H54 (cell line): ENCODE results near the gene TOMM22.

ENCODE experiments used
- DNase-seq: peaks from one replicate; pipeline ENCODE4 v3.0.0; 2011; ENCODE audit warnings: low spot score, mixed read lengths; ENCODE audit not compliant: insufficient read length
- FAIRE-seq: peaks from 3 replicates; lab custom pipeline; 2011; peaks lifted over from hg19 to GRCh38; lab: Jason Lieb, UNC
- POLR2A ChIP-seq: IDR thresholded peaks from 2 replicates; pipeline ENCODE4 v1.6.1; 2011; ENCODE audit warnings: low read depth, mild to moderate bottlenecking, low read length

TOMM22 gene

DNA sequence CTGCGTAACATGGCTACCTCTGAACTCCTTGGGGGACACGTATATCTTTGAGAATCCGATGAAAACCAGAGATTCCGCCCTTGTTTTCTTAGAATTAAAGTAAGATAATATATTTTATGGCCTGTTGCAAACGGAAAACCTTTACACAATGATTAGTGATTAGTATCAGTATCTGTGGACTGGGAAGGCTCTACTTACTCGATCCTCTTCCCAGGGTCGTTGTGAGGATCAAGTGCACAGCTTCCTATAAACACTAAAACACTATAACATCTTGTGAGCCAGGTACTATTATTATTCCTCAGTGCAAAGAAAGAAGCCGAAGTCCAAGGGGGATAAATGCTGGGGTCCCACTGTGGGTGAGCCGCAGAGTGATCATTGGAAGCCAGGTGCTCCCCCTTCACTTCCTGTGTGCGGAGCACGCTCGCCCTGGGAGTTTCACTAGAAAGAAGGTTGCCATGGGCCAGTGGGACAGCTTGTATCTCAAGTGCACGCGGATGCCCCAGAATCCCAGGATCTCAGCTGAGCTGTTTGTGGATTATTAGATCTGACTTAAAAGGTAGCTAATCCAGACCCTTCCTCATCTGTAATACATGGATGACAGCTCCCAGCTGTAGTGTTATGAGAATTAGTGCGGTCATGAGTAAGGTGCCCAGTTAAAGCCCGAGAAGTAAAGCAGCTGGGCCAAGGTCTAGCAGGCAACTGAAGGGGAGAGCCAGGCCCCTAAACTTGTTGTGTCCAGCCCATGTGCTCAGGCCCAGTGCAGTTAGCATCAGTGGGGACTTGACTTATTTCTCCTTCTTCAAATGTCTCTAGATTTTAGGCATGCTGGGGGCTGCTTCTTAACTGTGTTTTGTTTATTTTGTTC is 24.5 kb upstream of the TOMM22 start:
- FAIRE-seq (no peak), DNase-seq (no peak)
- TF ChIP-seq POLR2A: no peak

DNA sequence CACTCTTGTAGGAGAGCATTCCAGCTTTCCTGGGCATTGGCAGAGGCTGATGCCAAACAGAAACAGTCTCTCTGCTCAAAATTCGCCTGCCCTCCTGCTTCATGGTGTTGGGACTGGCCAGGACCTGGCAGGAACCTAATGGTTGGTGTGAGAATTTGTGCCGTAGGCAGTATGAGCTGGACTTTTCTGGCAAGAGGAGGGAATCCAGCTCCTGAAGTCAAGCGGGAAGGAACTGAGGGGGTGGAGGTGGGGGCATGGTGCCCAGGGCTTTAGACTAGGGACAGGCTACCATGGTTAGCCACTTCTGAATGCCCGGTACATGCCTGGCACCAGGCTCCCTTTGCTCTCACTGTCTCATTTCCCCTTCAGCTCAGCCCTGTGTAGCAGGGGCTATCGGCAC is 6.9 kb upstream of the TOMM22 start:
- TF ChIP-seq POLR2A: no peak
- no peak for FAIRE-seq
- no peak for DNase-seq

DNA sequence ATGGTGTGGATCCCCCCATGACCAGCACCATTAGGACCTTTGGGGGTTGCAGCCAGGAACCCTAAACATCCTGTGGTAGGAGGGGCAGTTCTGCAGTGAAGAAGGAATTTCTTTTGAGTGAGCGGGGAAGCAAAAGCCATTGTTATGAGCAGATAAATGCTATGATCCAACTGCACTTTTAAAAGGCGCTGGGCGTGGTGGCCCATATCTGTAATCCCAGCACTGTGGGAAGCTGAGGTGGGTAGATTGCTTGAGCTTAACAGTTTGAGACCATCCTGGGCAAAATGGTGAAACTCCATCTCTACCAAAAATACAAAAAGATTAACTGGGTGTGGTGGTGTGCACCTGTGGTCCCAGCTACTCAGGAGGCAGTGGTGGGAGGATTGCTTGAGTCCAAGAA is 5.9 kb upstream of the TOMM22 start:
- DNase-seq: no peak
- FAIRE-seq: no peak
- TF ChIP-seq POLR2A: no peak

DNA sequence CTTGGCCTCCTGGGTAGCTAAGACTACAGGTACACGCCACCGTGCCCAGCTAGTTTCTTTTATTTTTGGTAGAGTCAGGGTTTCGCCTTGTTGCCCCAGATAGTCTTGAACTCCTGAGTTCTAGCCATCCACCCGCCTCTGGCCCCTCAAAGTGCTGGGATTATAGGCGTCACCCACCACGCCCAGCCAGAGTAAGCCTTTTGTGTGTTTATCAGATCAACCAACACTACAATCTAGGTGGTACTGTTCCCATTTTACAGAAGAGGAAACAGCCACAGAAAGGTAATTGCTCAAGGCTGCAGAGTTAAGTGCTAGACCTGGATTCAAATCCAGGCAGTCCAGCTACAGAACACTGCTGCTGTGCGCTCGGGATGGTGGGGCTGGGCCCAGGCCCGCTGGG is 3.1 kb downstream of the TOMM22 start:
- TF ChIP-seq POLR2A: no peak
- FAIRE-seq: no peak
- no peak for DNase-seq

DNA sequence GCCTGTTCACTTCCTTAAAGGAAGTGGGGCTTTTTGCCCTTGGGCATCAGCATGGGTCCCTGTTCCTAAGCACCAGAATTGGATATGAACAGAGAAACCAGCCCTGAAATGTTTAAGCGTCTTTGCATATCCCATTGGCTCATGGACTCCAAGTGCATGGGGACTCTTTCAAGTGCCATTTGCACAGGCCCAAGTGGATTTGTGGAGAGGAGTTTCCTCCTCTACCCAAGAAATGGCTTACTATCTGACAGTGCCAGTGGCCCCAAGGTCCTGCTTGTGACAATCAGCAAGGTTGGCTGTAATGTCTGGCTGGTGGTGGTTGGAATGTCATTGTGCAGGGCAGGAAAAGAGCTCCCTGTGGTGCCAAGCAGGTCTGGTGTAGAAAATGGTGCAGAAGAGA is 4.0 kb downstream of the TOMM22 start:
- no peak for DNase-seq
- no peak for FAIRE-seq
- TF ChIP-seq POLR2A: no peak

DNA sequence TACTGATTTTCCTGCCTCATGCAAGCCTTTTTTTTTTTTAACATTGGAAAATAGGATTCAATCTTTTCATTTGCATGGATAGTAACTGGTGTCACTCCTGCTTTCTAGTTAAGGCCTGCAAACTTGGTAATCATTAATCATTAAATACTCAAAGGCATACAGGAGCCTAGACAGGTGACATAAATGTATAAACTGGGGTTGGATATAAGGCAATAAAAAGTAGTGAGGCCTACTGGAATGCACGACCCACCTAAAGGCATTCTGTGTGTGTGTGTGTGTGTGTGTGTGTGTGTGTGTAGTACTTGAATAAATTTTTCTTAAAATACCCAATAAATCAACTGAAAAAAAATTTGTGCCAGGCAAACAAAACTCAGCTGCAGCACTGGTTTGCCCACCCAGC is 7.9 kb downstream of the TOMM22 start:
- no peak for TF ChIP-seq POLR2A
- FAIRE-seq: no peak
- no peak for DNase-seq

DNA sequence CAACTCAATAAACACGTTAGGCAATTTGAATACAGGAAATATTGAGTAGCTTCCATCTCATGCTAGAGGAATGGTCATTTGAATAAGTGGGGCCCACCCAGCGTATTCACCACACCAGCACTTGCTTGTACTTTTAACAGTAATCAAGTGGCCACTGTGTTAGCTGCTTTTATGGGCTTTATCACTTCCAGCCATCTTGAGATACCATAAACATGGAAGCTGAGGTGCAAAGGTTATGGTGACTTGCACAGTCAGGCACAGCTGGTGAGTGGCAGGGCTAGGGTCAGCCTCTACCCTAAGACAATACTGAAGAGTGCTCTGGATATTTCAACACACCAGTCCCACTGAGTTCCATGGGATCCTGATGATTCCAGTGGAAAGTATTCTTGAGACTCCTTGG is 12.3 kb downstream of the TOMM22 start:
- no peak for FAIRE-seq
- no peak for TF ChIP-seq POLR2A
- DNase-seq: no peak

DNA sequence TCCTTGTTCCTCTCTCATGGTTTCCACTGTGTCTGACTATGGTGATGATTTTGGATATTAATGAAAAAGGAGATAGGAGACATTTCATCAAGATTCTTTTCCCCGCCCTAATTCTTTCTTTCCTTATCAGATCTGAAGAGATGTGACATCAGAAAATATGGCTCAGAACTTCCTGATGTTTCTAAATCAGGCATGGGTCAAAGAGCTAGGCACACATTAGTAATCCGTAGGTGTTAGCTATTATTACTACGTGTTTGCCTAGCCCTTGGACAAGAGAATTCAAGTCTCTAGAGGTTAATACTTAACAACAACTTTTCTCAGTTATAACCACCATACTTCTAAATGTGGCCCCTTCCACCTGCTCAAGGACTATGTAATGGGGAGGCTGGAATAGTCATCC is 13.2 kb downstream of the TOMM22 start:
- TF ChIP-seq POLR2A: no peak
- FAIRE-seq (no peak), DNase-seq (no peak)

DNA sequence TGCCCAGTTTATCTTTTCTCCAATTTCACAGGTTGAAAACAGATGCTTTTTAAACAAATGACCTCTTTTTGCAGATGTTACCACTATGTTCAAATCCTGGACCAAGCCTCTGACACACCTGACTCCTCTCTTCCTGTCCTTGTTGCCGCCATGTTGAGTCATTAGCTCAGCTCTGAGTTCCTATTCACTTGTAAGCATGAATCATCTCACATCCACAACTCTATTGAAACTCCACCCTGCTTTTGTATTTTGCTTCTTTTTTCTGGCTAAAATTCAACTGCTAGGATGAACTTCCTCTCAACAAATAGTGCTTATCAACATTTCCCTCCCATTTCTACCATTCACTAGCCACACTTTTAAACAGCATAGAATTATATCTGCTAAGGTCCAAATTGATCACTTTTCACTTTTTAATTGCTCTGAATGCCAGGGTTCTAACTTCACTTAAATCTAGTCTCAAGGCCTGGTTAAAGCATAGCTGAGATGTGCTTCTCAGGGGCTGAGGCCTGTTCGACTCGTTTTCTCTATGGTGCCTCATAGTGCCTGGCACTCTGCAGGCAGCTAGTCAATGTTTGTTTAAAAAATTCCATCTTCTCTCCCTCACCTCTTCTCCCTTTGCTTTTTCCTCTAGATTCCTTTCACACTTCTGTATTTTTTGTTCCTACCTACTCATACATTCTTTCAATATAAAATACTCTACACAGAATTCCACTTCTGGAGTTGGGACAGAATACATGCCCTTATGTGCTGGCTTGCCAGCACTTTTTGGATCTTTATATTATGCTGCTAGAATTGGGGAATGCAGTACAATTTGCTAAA is 15.1 kb downstream of the TOMM22 start:
- no peak for TF ChIP-seq POLR2A
- FAIRE-seq (peak; percentile 95), DNase-seq (peak; percentile 56)

DNA sequence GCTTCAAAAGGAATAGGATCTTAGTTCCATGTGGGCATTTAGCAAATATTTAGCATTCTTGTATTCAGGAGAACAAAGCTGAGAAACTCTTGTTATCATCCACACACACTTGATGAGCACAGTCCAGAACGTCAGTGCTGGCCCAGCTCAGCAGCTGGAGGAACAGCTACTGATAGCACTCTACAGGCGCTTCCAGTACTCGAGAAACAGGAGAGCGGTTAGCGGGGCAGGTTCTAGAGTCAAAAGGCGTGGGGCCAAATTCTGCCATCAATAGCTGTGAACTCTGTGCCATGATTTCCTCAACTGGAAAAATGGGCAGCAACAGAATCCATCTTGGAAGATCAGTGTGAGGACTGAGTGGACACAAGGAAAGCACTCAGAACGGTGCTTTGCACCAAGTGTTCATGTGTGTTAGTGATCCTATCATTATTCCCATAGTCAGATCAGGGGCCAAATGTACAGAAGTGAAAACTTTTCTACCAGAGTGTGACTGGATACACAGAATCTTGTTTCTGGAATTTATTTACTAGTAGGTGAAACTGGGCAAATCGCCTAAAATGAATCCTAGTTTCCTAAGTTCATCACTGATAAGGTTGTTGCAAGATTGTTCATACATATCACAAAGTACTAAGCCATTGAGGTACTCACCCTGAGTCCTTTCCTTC is 15.8 kb downstream of the TOMM22 start:
- FAIRE-seq: no peak
- no peak for TF ChIP-seq POLR2A
- DNase-seq: no peak

DNA sequence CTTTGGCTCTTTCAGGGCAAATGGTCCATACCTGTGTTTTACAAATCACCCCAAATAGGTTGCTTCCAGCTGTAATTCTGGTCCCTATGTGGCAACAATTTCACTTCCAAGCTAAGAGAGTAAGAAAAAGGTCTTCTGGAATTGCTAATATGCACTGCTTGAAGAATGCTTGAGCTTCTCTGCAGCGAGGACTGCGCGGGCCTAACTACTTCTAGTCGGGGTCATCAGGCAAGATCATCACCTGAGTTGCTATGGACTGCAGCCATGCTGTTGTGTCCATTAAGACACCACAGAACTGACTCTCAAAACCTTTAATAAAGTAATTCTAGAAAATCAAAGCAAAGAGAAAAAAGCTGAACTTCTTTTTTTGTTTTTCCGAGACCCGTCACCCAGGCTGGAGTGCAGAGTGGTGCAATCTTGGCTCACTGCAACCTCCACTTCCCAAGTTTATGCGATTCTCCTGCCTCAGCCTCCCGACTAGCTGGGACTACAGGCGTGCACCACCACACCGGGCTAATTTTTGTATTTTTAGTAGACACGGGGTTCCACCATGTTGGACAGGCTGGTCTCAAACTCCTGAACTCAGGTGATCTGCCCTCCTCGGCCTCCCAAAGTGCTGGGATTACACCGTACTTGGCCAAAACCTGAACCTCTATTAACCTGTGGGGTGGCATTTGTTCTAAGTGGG is 16.8 kb downstream of the TOMM22 start:
- no peak for TF ChIP-seq POLR2A
- DNase-seq (no peak), FAIRE-seq (no peak)

DNA sequence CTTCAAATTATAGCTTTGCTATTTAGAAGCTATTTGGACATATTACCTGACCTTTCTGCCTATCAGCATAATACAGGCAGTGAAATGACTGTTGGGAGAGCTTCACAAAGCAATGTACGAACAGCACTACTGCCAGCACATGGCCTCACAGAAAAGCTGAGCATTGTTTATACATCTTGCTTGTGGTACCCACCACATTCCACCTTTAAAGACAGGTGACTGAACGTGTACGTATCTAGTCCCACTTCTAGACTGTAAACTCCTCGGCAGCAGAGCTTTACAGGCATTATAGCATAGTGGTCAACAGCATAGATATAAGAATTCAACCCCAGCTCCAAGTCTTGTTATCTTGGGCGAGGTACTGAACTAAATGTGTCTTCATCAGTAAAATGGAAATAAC is 17.4 kb downstream of the TOMM22 start:
- DNase-seq (no peak), FAIRE-seq (no peak)
- no peak for TF ChIP-seq POLR2A

DNA sequence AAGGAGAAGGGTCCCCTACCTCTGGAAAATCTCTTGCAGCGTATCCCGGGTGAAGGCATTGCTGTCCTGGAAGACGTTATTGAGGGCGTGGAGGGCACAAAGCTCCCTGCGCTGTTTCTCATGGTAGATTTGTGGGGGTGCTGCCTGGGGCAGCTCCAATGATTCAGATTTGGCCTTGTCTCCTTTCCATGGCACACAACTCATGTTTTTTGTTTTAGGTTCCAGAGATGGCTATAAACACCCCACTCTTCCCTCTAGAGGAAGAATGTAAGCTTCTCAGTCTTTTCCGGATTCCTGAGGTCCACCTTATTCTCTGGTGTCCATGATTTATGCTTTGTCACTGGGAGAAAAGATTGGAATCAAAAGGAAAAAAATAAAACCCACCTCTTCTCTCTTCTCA is 18.0 kb downstream of the TOMM22 start:
- no peak for FAIRE-seq
- no peak for DNase-seq
- TF ChIP-seq POLR2A: no peak
